Putamen (tissue), 1 donor: ENCODE data around the gene ADAM15.
A peak's percentile ranks its signal among the peaks of the same experiment; 100 is the strongest.

Experiments
- DNase-seq: peaks from one replicate; pipeline ENCODE4 v3.0.0-alpha.2; 2016; ENCODE audit warnings: low spot score

The ADAM15 gene

DNA sequence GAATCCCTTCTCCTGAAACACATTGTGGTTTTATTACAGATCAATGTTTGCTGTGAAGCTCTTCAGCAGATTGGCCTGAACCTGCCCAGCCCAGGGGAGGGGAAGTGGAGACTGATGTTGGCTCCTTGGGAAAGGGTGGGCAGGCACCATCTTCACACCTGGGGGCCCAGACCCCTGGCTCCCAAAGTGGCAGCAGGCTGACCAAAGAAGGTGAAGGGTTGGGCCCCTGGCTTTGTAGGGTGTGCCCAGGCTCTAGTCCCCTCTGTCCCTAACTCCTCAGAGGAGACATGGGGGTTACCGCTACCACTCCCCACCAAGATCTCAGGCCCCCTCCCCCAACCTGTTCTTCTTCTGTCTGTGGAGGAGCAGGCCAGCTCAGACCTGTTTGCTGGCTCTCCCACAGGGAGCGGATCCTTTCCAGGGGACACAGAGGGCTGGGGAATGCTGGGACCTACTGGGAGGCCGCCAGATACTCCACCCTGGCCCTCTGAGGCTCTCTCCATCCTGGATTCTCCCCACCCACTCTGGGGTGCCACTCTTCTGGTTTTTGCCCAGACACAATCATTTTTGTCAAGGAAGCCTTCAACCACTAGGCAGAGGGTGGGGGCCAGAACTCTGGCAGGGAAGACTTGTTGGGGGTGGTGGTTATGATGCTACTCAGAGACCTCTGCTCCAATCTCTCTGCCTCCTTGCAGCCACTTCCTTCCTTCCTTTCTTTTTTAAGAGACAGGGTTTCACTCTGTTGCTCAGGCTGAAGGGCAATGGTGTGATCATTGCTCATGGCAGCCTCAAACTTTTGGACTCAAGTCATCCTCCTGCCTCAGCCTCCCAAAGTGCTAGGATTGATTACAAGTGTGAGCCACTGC lies 22.5 kb downstream of the ADAM15 start:
- no peak for DNase-seq

DNA sequence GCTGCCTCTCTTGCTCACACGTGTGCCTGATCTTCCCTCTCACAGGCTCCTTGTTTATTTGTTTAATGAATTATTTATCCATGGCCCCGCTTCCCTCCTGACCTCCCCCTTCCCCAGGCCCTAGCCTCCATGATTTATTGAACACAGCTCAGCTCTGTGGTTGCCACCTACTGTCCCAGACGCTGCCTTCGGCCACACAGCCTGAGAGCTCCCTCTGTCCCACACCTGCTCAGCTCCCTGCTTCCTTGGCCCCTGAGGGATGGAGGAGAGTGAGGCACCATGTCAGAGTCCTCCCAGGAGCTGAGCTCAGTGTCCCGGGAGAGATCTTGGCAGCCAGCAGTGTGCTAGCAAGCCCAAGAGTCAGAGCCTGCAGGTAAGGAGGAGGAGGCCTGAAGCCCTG lies 24.4 kb downstream of the ADAM15 start:
- DNase-seq = no peak

DNA sequence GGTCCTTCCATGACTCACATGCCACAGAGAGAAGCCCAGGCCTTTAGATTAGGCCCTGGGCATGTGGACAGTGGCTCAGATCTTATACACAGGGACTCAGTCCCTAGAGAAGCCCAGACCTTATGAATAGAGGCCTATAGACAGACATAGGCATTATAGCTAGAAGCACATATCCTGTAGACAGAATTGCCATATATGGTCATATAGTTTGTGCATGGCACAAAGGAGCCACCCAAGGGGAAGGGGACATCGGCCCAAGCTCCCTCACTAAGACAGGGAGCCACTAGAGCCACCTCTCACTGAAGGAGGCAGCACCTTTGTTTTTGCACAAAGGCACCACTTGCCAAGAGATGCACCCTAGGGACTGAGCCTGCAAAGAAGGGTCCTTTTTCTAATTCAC lies 25.3 kb downstream of the ADAM15 start:
- no peak for DNase-seq

DNA sequence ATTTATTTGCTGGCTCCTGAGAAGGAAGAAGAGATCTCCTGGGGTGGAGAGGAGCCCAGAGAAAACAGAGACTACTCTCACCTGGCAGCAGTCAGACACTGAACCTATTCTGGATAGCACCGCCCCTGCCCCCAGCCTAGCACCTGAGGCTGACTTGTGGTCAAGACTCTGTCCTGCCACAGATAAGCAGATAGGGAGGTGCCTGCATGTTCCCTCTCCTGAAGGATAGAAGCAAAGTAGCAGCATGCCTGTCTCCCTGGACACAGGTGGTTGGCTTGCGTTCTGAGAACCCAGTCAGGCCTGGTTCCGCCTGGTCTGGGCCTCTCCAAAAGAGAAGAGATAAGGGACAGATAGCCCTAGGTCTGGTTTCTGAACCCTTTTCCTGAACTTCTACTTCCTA lies 26.2 kb downstream of the ADAM15 start:
- no peak for DNase-seq

DNA sequence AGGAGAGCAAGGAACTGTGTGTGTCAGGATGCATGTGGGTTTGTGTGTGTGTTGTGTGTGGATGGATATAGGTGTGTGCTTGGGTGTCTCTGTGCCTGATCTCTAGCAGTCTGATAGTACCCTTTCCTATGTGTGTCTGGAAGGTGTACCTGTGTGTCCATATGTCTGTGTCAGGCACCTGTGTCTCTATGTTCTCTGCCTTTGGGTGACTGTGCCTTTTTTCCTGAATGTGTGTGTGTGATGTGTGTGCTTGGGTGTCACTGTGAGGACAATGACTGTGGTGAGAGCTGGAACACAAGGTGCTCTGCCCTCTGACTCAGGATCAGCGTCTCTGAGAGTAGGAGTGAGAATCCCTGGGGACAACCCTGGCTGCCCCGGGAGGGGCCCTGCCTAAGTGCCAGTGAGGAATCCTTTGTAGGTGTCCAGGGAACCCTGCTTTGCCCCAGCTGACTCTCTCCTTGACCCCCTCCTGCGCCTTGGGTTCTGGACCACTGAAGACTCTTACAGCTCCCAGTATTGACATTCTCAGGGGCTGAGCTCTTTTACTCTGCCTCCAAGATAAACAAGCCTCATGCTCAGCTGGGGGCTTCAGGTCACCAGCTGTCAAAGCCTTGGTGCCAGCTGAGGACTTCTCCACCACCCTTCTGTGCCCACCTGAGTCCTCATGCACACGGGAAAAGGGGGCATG lies 26.8 kb downstream of the ADAM15 start:
- DNase-seq = no peak

DNA sequence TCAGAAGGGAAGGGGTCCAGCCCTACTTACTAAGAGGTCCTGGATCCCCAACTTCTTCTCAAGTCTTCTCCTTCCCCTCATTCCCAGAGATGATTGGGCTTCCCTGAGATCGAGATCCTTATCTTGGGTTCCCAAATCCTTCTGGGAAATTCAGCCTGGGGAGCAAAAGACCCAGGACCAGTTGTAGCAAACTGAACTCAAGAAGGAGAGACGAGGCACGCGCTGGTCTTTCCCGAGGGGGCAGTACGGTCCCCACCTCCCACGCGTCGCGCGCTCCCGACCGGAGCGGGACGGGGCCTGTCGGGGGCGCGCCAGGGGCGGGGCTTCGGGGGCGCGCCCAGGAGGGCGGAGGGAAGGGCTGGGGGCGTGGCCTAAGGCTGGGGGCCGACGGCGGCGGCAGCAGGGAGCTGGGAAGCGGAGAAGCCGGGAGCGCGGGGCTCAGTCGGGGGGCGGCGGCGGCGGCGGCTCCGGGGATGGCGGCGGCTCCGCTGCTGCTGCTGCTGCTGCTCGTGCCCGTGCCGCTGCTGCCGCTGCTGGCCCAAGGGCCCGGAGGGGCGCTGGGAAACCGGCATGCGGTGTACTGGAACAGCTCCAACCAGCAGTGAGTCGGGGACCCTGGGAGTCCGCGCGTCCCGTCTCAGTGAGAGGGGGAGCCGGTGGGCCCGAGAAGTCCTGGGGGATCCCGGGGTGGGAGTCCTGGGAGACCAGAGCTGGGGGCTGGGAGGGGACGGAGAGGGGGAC lies 27.5 kb downstream of the ADAM15 start, which contains the start of gene EFNA3:
TSS of gene EFNA3 (plus strand) at position 369 of the 741 bp plus-strand sequence. CDS start at position 474, 105 bp downstream.
- DNase-seq = peak; percentile 75

DNA sequence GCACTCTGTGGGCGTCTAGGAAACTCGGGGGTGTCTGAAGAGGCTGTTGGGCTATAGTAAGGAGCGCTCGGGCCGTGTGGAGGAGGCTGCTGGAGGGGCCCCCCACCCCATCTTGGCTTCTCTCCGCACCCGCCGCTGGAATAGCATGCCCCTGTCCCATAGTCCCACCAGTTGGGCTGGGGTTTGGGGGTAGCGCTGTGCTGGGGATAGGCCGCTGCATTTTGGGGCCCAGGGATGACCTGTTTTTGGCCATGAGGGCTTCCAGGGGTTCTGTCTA lies 28.0 kb downstream of the ADAM15 start:
- no peak for DNase-seq

DNA sequence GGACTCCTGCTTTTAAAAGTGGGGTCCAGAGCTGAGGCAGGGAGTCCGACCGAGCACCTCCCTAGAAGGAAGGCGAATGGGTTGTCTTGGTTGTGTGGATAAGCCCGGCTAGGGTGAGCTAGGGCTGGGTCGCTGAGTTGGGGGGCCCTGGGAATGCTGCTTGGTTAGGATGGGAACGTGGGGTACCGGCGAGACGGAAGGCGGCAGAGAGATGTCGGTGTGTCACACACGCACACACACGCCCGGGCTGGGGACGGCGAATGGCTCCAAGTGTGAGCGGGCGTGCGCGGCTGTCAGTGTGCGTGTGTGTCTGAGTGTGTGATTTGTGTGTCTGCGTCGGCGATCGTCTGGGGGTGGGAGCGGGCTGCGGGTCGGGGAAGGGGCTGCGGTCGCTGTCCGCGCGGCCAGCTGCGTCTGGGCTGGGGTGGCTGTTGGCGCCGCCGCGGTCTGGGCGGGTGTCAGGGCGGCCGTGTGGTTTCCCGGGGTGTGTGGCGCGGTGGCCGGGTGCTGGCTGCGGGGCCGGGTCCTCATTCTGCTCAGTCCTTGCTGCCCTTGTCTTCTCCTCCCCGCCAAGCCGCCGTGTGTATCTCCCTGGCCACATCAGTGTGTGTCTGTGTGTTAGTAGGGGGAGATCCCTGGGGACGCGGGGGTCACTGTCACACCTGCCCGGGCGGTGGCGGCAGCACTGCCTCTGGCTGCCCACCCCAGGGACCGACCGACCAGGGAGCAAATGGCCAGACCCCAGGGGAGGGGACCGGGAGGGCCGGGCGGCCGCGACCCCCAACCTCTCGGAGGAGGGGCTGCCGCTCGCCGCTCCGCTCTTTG lies 28.6 kb downstream of the ADAM15 start:
- DNase-seq = no peak

DNA sequence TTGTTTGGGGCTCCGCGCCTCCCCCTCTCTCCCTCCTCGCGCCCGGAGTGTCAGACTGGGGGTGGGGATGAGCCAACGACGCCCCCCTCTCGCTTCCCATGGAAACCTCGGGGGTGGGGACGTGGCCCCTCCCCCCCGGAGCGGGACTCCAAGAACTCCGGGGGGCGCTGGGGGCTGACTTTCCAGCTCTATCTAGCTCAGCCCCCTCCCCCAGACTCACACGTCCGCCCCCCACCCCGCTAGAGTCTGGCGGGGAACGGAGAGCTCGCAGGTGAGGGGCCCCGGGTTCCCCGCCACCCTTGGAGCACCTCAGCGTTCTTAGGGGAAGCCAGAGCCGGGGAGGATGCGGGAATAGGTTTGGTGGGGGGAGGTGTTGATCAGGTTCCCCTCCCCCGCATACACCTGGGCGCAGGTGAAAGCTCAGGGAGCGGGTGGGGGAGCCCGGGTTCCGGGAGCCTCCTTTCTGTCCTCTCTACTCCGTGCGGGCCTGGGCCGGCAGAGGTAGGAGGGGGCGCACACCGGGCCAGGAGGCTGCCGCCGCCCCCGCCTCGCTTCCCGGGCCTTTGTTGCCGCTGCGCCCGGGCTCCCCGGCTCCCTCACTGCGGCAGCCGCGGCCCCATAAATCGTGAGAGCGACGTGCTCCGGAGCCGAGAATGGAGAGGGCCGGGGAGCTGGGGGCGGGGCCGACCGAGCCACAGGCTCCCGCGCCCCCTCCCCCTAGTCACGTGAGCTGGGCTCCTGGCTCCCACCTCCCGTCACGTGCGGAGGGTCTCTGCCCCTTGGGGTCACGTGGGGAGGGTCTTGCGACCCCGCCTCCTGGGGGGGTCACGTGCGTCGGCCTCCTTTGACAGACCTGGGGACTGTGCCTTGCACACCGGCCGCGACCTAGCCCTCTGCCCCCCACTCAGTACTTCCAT lies 29.5 kb downstream of the ADAM15 start:
- DNase-seq = no peak

DNA sequence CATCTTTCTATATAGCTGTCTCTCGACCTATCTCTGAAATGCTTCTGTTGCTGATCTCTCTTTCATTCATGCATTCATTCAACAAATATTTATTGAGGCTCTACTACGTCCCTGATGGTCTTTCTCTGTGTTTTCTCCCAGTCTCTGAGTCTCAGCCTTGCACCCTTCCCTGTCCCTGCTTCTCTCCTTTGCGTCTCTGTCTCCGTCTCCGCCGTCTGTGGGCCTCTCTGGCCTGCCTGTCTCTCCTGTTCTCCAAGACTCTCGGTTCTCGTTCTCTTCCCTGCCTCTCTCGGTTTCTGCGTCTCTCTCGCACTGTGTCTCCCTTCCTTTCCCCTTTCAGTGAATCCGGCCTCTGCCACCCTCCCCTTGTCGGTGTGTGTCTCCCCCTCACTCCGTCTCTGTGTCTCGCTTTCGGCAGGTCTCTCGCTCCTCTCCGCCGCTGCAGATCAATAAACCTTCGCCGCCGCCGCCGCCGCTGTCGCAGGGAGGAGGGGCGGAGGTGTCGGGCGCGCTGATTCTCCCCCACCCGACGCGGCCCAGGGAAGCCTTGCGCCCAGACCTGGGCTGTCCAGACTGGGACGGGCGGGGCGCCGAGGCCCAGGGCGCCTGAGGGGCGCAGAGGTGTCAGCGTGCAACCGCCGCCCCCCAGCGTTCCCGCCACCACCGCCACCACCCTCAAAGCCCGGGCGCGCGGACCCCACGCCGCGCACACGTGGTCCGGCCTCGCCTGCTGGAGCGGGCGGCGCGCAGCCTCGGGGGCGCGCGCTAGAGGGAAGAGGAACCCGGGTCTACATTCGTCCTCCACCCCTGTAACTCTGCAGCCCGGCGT lies 30.6 kb downstream of the ADAM15 start:
- no peak for DNase-seq

DNA sequence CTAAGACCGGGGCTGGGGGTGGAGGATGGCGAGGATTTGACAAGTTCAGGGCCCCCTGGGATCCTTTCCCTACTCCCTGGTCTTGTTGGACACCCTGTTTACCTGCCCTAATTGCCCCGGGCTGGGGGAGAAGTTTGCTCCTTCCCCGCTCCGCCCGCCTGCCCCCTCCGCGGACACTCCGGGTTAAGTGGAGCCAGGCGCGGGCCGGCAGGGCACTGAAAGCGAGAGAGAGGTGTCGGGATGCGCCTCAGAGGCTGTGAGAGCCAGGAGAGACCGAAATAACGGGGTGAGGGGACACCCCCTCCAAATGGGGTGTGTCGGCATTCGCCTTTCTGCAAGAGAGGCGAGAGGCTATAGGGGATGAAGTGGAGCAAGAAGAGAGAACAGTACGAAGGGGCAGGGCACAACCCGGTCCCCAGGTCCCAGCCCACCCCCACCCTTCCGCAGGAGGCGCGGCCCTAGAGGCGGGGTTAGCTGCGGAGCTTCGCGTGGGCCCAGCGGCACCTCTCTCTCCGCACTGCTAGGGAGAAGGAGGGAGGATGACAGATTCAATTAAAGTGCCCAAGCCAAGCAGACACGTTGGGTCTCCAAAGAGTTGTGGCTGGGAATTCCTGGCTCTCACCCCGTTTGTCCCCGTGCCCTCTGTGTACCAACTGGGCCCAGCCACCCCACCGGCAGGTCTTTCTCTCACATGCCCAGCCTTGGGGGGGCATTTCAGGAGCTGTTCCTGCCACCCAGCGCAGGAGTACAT lies 31.4 kb downstream of the ADAM15 start:
- DNase-seq = no peak

DNA sequence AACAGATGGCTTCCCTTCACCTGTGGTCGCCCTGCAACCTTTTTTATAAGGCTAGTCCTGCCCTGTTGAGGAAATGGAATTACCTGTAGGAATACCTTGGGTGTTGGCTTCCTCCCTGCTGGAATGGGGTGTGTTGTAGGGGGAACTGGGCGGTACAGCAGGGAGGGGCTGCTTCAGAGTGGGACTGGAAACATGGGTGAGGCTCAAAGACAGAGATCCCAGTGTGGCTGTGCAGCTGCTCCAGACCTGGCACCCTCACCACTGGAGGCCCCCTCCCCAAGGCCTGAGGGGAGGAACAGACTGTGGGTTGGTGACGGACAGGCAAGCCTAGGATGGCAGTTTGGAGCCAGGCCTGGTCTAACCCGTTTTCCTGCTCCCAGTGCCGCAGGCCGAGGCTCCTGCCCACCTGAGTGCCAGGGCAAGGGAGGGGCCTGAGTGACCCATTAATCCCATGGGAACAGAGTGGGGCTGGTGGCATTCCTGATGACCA lies 32.0 kb downstream of the ADAM15 start:
- DNase-seq = no peak

DNA sequence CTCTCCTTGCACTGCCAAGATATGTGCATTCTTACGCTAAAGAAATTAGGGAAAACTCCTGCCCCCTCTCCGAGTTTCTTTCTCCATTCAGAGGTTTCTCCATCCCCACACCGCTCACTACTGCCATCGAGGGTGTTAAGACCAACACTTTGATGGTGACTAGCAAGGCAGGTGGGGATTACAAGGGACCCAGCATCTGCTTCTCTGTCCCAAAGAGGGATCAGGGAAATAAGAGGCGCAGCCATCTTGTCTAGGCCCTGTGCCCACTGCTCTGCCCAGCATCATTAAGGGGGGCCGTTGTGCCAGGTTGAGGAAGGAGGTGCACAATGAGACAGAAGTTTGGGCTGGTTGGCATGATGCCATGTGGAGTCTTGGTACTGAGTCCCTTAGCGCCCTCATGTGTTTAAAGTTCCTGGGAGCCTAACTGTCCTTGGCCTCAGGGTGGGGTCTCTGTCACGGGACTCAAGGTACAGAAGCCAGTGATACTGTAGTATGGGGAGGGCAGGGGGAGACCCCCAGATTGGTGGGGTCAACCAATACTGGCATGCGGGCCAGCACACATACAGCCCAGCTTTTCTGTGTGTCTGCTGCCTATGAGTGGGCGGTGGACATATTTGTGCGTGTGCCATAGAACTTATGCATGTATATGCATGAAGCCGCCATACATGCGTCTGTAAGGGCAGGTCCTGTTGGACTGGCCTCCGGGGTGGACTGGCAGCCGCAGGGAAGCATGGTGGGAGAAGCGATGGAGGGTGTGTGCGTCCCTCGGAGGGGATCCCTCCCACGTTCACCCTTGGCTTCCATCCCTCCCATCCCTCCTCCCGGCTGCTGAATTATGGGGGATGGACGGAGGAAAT lies 33.0 kb downstream of the ADAM15 start:
- no peak for DNase-seq

DNA sequence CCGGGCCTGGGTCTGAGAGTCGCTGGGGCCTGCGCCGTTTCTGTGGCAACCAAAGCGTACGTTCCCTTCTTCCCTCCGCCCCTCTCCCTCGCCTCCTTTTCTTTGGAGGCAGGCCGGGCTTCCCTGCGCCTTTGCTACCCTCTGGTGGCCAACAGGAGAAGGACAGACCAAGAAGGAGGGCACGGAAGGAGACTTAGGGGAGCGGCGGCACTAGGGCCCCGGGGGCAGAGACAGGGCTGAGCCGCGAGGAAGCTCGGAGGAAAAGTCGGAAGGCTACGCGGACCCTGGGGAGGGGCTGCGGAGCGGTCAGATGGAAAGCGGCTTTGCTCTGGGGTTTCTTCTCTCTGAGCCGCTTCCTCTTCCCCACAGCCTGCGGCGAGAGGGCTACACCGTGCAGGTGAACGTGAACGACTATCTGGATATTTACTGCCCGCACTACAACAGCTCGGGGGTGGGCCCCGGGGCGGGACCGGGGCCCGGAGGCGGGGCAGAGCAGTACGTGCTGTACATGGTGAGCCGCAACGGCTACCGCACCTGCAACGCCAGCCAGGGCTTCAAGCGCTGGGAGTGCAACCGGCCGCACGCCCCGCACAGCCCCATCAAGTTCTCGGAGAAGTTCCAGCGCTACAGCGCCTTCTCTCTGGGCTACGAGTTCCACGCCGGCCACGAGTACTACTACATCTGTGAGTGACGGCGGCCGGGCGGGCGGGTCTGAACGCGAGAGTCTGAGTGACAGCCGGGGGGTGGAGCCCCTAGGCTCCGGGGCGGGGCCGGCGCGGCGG lies 33.8 kb downstream of the ADAM15 start:
- peak; percentile 96 for DNase-seq

DNA sequence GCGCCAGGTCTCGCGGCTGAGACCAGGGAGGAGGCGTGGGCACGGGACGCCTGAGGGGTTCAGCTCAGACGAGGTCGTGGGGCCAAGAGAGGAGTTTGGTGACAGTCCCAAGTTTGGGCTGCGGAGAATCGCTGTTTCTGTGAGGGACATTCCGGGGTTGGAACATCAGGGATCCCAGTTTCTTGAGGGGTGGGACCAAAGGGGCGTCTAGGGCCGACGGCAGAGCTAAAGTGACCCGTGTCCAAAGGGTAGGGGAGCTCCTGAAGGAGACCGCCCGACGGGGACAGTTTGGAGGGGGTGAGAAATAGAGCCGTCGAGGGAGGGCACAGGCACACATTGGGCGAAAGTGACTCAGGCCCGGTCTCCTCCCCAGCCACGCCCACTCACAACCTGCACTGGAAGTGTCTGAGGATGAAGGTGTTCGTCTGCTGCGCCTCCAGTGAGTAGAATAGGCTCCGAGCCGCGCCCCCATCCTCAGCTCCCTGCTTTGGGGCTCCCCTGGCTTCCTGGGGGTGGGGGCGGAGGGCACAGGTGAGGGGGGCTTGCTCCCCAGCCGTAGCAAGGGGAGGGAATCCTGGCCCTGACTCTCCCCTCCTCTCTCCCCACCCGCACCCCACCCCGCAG lies 34.5 kb downstream of the ADAM15 start:
- no peak for DNase-seq

DNA sequence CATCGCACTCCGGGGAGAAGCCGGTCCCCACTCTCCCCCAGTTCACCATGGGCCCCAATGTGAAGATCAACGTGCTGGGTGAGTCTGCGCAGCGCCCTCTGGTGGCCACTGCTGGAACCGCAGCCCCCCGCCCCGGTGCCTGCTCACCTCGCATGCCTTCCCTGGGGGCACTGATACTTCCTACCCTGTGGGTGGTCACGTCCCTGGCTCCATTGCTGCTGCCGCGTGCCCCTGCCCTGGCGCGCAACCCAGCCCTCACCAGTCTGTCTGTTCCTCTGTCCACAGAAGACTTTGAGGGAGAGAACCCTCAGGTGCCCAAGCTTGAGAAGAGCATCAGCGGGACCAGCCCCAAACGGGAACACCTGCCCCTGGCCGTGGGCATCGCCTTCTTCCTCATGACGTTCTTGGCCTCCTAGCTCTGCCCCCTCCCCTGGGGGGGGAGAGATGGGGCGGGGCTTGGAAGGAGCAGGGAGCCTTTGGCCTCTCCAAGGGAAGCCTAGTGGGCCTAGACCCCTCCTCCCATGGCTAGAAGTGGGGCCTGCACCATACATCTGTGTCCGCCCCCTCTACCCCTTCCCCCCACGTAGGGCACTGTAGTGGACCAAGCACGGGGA lies 35.1 kb downstream of the ADAM15 start:
- no peak for DNase-seq
